Activated CD8-positive, alpha-beta memory T cell treated with anti-CD3 and anti-CD28 coated beads, Interleukin-2, amount 50 U/mL, for 24 hours (primary cell): Measurements from ENCODE around the gene PELI2.
"Not testable (repeated sequence)": the region's sequence is repeated elsewhere in the genome, so short reads cannot be mapped to it uniquely, and the experiment has no call there.

ENCODE experiments used
- DNase-seq: peaks from one replicate; pipeline ENCODE4 v3.0.0-alpha.2; 2020; ENCODE audit errors: extremely low read depth

Gene PELI2

GRCh38 chr14:56143025-56143424 is 24.8 kb downstream of the PELI2 start:
- no peak for DNase-seq

GRCh38 chr14:56144176-56144575 is 26.0 kb downstream of the PELI2 start:
- no peak for DNase-seq

- DNase-seq: no peak
Observed at GRCh38 chr14:56145181-56145769, 27.1 kb downstream of the PELI2 start.

- no peak for DNase-seq
Observed at GRCh38 chr14:56145965-56146364, 27.8 kb downstream of the PELI2 start.

GRCh38 chr14:56147449-56147848 is 29.2 kb downstream of the PELI2 start:
- DNase-seq: no peak

- no peak for DNase-seq
Observed at GRCh38 chr14:56147986-56148901, 30.0 kb downstream of the PELI2 start.

GRCh38 chr14:56149151-56149550 is 30.9 kb downstream of the PELI2 start:
- no peak for DNase-seq

- DNase-seq: no peak
Observed at GRCh38 chr14:56149995-56150394, 31.8 kb downstream of the PELI2 start.

GRCh38 chr14:56150645-56151345 is 32.6 kb downstream of the PELI2 start:
- no peak for DNase-seq

- DNase-seq: no peak
Observed at GRCh38 chr14:56152221-56152620, 34.0 kb downstream of the PELI2 start.

GRCh38 chr14:56153267-56153666 is 35.1 kb downstream of the PELI2 start:
- no peak for DNase-seq

GRCh38 chr14:56154321-56154720 is 36.1 kb downstream of the PELI2 start:
- DNase-seq: no peak

GRCh38 chr14:56156096-56156495 is 37.9 kb downstream of the PELI2 start:
- DNase-seq: no peak

GRCh38 chr14:56159066-56159465 is 40.9 kb downstream of the PELI2 start:
- DNase-seq: no peak

- DNase-seq: no peak
Observed at GRCh38 chr14:56160088-56160487, 41.9 kb downstream of the PELI2 start.

GRCh38 chr14:56161658-56162057 is 43.4 kb downstream of the PELI2 start:
- no peak for DNase-seq

- DNase-seq: no peak
Observed at GRCh38 chr14:56162476-56162875, 44.3 kb downstream of the PELI2 start.

GRCh38 chr14:56166579-56166978 is 48.4 kb downstream of the PELI2 start:
- DNase-seq: not testable (repeated sequence)

- no peak for DNase-seq
Observed at GRCh38 chr14:56168007-56168616, 49.9 kb downstream of the PELI2 start.

- no peak for DNase-seq
Observed at GRCh38 chr14:56170028-56170427, 51.8 kb downstream of the PELI2 start.

- no peak for DNase-seq
Observed at GRCh38 chr14:56170877-56171422, 52.7 kb downstream of the PELI2 start.

- no peak for DNase-seq
Observed at GRCh38 chr14:56172074-56172473, 53.9 kb downstream of the PELI2 start.
